Left ventricle myocardium inferior (tissue), 1 donor: Measurements from ENCODE around the gene DLEC1. TPM values are rescaled to one million over a fixed set of nuclear protein-coding genes. Genes with fewer than 3 reads are reported as not detected.

ENCODE experiments used
- DNase-seq: peaks from one replicate; pipeline ENCODE4 v3.0.0-alpha.2; 2020
- H3K27ac ChIP-seq: fragments of 200-600 bp; replicated peaks from 2 replicates; pipeline ENCODE4 v1.8.0; 2021
- H3K27me3 ChIP-seq: fragments of 200-600 bp; 2 replicates; pipeline ENCODE4 v1.8.0; 2021; ENCODE audit warnings: low read depth
- H3K36me3 ChIP-seq: fragments of 200-600 bp; 2 replicates; pipeline ENCODE4 v1.8.0; 2021
- H3K4me1 ChIP-seq: fragments of 200-600 bp; 2 replicates; pipeline ENCODE4 v1.8.0; 2021
- H3K4me3 ChIP-seq: fragments of 200-600 bp; 2 replicates; pipeline ENCODE4 v1.8.0; 2021; ENCODE audit warnings: mild to moderate bottlenecking, moderate library complexity
- H3K9me3 ChIP-seq: fragments of 200-600 bp; replicated peaks from 2 replicates; pipeline ENCODE4 v1.8.0; 2021
- CTCF ChIP-seq: fragments of 200-600 bp; IDR thresholded peaks from 2 replicates; pipeline ENCODE4 v1.8.0; 2021; ENCODE audit warnings: antibody characterized with exemption, mild to moderate bottlenecking, borderline replicate concordance
- intact Hi-C: fragments of 100-400 bp; cut with micrococcal nuclease; formaldehyde crosslinking; loops from one replicate; pipeline ENCODE4 v1.11.0; 2022
- total RNA-seq: library from RNA; stranded (reverse); fragmentation: NEBNext Ultra II Directional; extraction: Animal tissue kit (Norgen Biotek cat#: 25700); gene quantifications from one replicate; pipeline ENCODE4 v1.2.1, GENCODE V29; 2021
- donor health status: DM: no; HTN: yes; CAD: no; lungs with severe emphysema.

The DLEC1 gene
- total RNA-seq, 1 donor from 2014 or later: 0.08 TPM

- intact Hi-C loops: no loop called here
- H3K27me3 ChIP-seq: no peaks in the 10 kb centered on the region
- no peak for TF ChIP-seq CTCF
- H3K4me1 ChIP-seq: peaks cover 43% of the 10 kb centered on the region
- no peaks in the 10 kb centered on the region for H3K9me3 ChIP-seq
- DNase-seq: no peak
- H3K4me3 ChIP-seq: no peak overlapping the region
- H3K27ac ChIP-seq: no peak overlapping the region
- no peaks in the 10 kb centered on the region for H3K36me3 ChIP-seq
Observed at GRCh38 chr3:37999836-38000235, 39.2 kb upstream of the DLEC1 start.

GRCh38 chr3:38000242-38000916 is 38.6 kb upstream of the DLEC1 start:
- Histone ChIP-seq H3K4me3 (no peak overlapping the region), H3K27me3 (no peaks in the 10 kb centered on the region), H3K4me1 (peaks cover 38% of the 10 kb centered on the region), H3K9me3 (no peaks in the 10 kb centered on the region), H3K27ac (no peak overlapping the region), H3K36me3 (no peaks in the 10 kb centered on the region)
- TF ChIP-seq CTCF: no peak
- DNase-seq: no peak
- intact Hi-C loops: no loop called here

GRCh38 chr3:38000965-38001455 is 38.0 kb upstream of the DLEC1 start:
- Histone ChIP-seq H3K4me1 (peaks cover 42% of the 10 kb centered on the region), H3K27ac (no peak overlapping the region), H3K4me3 (no peak overlapping the region), H3K27me3 (no peaks in the 10 kb centered on the region), H3K9me3 (no peaks in the 10 kb centered on the region), H3K36me3 (peaks cover 1% of the 10 kb centered on the region)
- intact Hi-C loops: no loop called here
- TF ChIP-seq CTCF: no peak
- no peak for DNase-seq

- peaks cover 7% of the 10 kb centered on the region for H3K36me3 ChIP-seq
- intact Hi-C loops: no loop called here
- H3K4me3 ChIP-seq: no peak overlapping the region
- no peak for TF ChIP-seq CTCF
- no peak overlapping the region for H3K27ac ChIP-seq
- no peaks in the 10 kb centered on the region for H3K27me3 ChIP-seq
- H3K4me1 ChIP-seq: peaks cover 48% of the 10 kb centered on the region
- no peaks in the 10 kb centered on the region for H3K9me3 ChIP-seq
- no peak for DNase-seq
Observed at GRCh38 chr3:38001456-38002081, 37.4 kb upstream of the DLEC1 start.

GRCh38 chr3:38002291-38002876 is 36.6 kb upstream of the DLEC1 start:
- Histone ChIP-seq H3K9me3 (no peaks in the 10 kb centered on the region), H3K36me3 (peaks cover 10% of the 10 kb centered on the region), H3K4me1 (peaks cover 48% of the 10 kb centered on the region), H3K27me3 (no peaks in the 10 kb centered on the region), H3K4me3 (no peak overlapping the region), H3K27ac (peak overlapping the region; percentile 71)
- no peak for DNase-seq
- intact Hi-C loops: no loop called here
- no peak for TF ChIP-seq CTCF
